IgD-negative memory B cell (primary cell): Measurements from ENCODE around the gene FFAR2. TPM values are rescaled to one million over a fixed set of nuclear protein-coding genes. Genes with fewer than 3 reads are reported as not detected.
"Not testable (repeated sequence)": the region's sequence is repeated elsewhere in the genome, so short reads cannot be mapped to it uniquely, and the experiment has no call there.

Experiments
- H3K27ac Mint-ChIP-seq, 3 donors: one replicate each; pipeline ENCODE4 v1.8.0; 2020 to 2022; ENCODE audit warnings: mild to moderate bottlenecking in 3 of 3, mixed read lengths in 3 of 3, moderate library complexity in 1 of 3
- H3K27me3 Mint-ChIP-seq: one replicate; pipeline ENCODE4 v1.8.0; 2021; ENCODE audit warnings: mixed read lengths
- H3K36me3 Mint-ChIP-seq: one replicate; pipeline ENCODE4 v1.8.0; 2020; ENCODE audit warnings: mild to moderate bottlenecking, mixed read lengths
- H3K4me1 Mint-ChIP-seq, 3 donors: one replicate each; pipeline ENCODE4 v1.8.0; 2020 to 2022; ENCODE audit warnings: mixed read lengths in 3 of 3, mild to moderate bottlenecking in 1 of 3
- H3K4me3 Mint-ChIP-seq, 4 donors: one replicate each; pipeline ENCODE4 v1.8.0; 2020 to 2022; ENCODE audit warnings: mild to moderate bottlenecking in 4 of 4, mixed read lengths in 4 of 4, moderate library complexity in 3 of 4
- H3K9me3 Mint-ChIP-seq, 3 donors: one replicate each; pipeline ENCODE4 v1.8.0; 2020 to 2021; ENCODE audit warnings: mixed read lengths in 3 of 3, mild to moderate bottlenecking in 1 of 3
- polyA plus RNA-seq: library from polyadenylated mRNA; unstranded; fragments of 300-500 nt; fragmentation: Illumina TruSeq; gene quantifications from one replicate; pipeline ENCODE4 v1.2.3, GENCODE V29; 2021

FFAR2 gene
- polyA plus RNA-seq, 1 donor from 2014 or later, result not detected

DNA sequence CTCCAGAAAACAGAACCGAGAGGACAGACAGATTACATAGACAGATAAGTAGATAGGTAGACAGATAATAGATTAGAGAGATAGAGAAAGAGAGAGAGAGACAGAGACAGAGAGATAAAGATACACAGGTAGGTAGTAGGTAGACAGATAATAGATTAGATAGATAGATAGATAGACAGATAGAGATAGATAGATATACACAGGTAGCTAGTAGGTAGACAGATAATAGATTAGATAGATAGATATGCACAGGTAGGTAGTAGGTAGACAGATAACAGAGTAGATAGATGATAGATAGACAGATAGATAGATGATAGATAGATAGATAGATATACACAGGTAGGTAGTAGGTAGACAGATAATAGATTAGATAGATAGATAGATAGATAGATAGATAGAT is 10.1 kb downstream of the FFAR2 start:
- H3K4me1 Mint-ChIP-seq, result peaks cover 48 to 58% (median 49%) of the 10 kb centered on the region in 3 donors
- H3K27ac Mint-ChIP-seq, result no peak overlapping the region
- H3K36me3 Mint-ChIP-seq, result no peaks in the 10 kb centered on the region
- H3K27me3 Mint-ChIP-seq, result peaks cover 1% of the 10 kb centered on the region
- no peaks in the 10 kb centered on the region for H3K9me3 Mint-ChIP-seq
- H3K4me3 Mint-ChIP-seq, result peak overlapping the region in 2 of 4 donors; percentile 84 to 87

DNA sequence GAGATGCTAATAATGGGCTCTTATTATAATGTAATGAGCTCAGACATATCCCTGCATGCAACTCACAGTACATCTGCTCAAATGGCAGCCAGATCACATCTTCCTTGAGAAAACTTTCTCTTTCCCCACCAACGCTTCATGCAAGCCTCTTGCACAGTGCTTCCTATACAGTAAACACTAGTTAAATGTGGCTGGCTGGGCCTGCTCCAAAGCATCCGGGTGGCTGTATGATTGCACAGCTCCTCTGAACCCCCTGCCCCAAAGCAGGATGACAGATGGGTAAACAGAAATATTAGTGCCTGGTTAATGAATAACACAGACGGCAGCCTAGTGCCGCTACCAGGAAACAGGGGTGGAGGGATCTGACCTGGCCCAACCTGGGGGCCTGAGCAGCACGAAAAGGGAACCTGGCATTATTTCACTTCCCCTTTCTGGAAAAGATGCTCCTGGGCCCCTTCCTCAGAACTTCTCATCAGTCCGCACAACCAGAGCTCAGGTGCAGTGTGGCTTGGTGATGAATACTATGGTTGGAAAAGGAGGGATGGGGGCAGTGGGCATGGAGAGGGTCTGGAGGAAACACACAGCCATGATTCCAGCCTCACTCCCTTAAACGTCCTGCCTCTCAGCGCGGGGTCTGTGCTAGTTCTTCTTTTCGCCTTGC is 10.8 kb downstream of the FFAR2 start:
- H3K9me3 Mint-ChIP-seq, result no peaks in the 10 kb centered on the region
- H3K4me3 Mint-ChIP-seq, result peak overlapping the region; percentile 29 to 87 (median 64)
- H3K4me1 Mint-ChIP-seq, result peaks cover 48 to 63% (median 54%) of the 10 kb centered on the region in 3 donors
- H3K36me3 Mint-ChIP-seq, result no peaks in the 10 kb centered on the region
- H3K27me3 Mint-ChIP-seq, result peaks cover 3% of the 10 kb centered on the region
- peak overlapping the region in 2 of 3 donors; percentile 44 to 64 for H3K27ac Mint-ChIP-seq

DNA sequence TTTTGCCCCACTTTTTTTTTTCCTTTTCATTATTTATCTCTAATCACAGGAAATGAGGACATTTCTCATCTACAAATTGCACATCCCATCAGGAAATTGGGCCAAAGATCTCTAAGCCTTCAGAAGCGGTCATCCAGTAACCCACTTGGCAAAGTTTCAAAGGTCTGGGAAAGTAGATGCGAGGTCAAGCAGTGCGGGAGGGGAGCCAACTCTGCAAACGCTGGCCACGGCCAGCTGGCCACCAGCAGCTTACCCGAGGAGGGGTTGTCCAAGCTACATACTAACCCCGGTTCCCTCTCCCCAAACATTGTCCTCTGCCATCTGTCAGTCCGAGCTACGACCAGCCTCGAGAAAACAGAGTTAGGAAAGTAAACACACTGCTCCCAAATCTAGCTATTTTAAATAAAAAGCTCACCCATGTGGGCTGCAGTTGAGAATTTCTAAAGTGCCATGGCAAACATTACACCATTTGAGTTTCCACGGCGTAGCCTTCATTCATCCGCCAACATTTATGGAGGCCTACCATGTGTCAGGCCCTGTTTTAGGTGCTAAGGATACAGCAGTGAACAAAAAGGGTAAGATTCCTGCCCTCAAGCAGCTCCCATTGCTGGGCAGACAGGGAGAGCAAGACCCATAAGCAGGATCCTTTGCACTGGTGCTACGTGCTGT is 11.5 kb downstream of the FFAR2 start:
- Mint-ChIP-seq H3K36me3 (no peaks in the 10 kb centered on the region), H3K27ac (peak overlapping the region in 2 of 3 donors; percentile 44 to 64), H3K4me3 (peak overlapping the region in 3 of 4 donors; percentile 31 to 84 (median 44)), H3K27me3 (peaks cover 3% of the 10 kb centered on the region), H3K4me1 (peaks cover 48 to 66% (median 55%) of the 10 kb centered on the region in 3 donors), H3K9me3 (no peaks in the 10 kb centered on the region)

DNA sequence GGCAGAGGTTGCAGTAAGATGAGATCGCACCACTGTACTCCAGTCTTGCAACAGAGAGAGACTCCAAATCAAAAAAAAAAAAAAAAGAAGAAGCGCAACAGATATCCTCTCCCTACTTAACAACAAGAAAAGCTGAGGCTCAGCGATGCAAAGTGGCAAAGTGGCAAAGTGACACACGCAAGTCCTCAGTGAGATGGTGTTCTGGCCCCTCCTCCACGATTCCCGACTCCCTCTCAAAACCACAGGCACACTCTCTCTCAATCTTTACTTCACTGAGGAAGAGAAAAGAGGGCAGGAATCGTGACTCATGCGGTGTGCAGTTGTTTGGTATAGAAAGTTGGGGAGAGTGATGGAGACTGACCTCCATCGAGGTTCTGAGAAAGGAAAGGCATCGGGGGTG is 12.6 kb downstream of the FFAR2 start:
- Mint-ChIP-seq H3K9me3 (no peaks in the 10 kb centered on the region), H3K27ac (peak overlapping the region in 1 of 3 donors; percentile 57), H3K27me3 (peaks cover 3% of the 10 kb centered on the region), H3K36me3 (no peaks in the 10 kb centered on the region), H3K4me1 (peaks cover 46 to 65% (median 55%) of the 10 kb centered on the region in 3 donors), H3K4me3 (peak overlapping the region; percentile 8 to 82 (median 48))

DNA sequence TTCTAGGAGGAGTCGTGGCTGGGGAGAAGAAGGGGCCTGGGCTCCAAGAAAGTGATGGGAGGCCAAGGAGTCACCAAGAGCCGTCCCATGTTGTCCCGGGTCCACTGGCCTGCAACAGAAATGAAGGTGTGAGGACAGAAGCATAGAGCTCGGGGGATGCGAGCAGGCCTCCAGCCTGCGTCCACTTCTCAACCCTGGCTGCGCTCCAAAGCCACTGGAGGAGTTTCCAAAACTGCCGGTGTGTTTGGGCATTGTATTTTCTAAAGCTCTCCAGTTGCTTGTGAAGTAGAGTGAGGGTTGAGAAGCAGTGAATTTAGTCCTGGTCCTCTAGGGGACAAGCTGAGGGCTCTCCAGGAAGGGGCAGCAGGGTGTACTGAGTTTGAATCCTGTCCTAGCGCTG is 13.0 kb downstream of the FFAR2 start:
- H3K4me1 Mint-ChIP-seq, result peaks cover 41 to 61% (median 51%) of the 10 kb centered on the region in 3 donors
- H3K9me3 Mint-ChIP-seq, result no peaks in the 10 kb centered on the region
- peaks cover 3% of the 10 kb centered on the region for H3K27me3 Mint-ChIP-seq
- H3K36me3 Mint-ChIP-seq, result no peaks in the 10 kb centered on the region
- H3K4me3 Mint-ChIP-seq, result peak overlapping the region in 2 of 4 donors; percentile 61 to 82
- H3K27ac Mint-ChIP-seq, result peak overlapping the region in 1 of 3 donors; percentile 57

DNA sequence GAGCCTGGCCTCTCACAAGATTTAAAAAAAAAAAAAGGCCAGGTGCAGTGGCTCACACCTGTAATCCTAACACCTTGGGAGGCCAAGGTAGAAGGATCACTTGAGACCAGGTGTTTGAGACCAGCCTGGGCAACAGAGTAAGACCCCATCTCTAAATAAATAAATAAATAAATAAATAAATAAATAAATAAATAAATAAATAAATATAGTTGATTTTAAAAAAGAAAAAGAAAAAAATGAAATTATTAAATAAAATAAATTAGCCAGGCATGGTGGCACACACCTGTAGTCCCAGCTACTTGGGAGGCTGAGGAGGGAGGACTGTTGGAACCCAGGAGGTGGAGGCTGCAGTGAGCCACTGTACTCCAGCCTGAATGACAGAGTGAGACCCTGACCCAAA is 13.7 kb downstream of the FFAR2 start:
- H3K36me3 Mint-ChIP-seq, H3K4me3 Mint-ChIP-seq, H3K27me3 Mint-ChIP-seq, H3K9me3 Mint-ChIP-seq, H3K27ac Mint-ChIP-seq: not testable (repeated sequence)
- H3K4me1 Mint-ChIP-seq, result peaks cover 40 to 59% (median 50%) of the 10 kb centered on the region in 3 donors

DNA sequence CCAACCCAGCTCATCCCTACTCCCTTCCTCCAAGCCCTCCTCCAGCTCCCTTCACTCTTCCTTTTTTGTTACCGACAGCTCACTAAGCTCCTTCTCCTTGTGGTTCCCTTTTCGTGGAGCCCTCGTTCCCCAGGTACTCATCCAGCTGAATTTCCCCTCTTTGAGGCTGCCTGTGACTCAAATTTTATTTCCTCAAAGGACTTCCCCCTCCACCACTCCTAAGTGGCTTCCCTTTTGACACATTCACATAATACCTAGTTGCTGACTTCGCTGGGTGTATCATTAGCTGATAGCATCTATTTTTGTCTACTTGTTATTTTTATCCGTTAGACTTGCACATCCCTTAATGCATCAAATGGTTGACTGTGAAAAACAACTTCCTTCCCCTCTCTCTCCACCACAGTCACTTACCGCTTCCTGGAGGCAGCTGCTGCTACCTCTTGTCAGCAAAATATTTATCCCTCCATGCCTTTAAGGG is 14.5 kb downstream of the FFAR2 start:
- Mint-ChIP-seq H3K27ac (peak overlapping the region; percentile 38 to 72 (median 46)), H3K4me1 (peaks cover 35 to 51% (median 43%) of the 10 kb centered on the region in 3 donors), H3K36me3 (no peaks in the 10 kb centered on the region), H3K27me3 (peaks cover 3% of the 10 kb centered on the region), H3K9me3 (no peaks in the 10 kb centered on the region), H3K4me3 (peak overlapping the region; percentile 30 to 85 (median 57))

DNA sequence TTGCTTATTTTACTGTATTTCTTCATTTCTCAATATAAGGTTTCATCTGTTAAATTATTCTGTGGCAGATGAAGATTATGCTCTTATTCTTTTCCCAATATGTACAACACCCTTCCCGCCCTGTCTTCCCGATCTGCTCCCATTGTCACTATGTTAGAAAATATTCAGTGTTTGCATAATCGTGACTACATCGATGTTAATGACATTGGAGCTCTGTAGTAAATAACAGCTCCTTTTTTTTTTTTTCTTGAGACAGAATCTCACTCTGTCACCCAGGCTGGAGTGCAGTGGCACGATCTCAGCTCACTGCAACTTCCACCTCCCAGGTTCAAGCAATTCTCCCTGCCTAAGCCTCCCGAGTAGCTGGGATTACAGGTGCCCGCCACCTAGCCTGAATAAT is 14.9 kb downstream of the FFAR2 start:
- H3K27me3 Mint-ChIP-seq, H3K36me3 Mint-ChIP-seq, H3K9me3 Mint-ChIP-seq: not testable (repeated sequence)
- H3K4me1 Mint-ChIP-seq, result peaks cover 31 to 47% (median 41%) of the 10 kb centered on the region in 3 donors
- H3K4me3 Mint-ChIP-seq, result peak overlapping the region in 3 of 4 donors; percentile 30 to 85 (median 59)
- peak overlapping the region; percentile 38 to 72 (median 46) for H3K27ac Mint-ChIP-seq

DNA sequence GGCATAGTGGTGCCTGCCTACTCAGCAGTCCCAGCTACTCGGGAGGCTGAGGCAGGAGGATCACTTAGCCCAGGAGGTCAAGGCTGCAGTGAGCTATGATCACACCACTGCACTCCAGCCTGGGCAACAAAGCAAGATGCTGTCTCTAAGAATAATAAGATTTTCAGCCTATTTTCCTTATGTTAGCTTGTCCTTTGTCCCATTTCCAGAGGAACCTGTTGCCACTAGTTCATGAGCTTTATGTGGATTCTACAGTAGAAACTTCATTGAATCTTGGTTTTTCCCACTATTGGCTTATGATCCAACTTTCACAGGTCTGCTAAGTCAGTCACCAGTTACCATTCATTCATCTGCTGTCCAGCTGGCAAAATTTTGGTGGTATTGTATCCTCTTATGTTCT is 18.2 kb downstream of the FFAR2 start:
- H3K27me3 Mint-ChIP-seq, result peaks cover 2% of the 10 kb centered on the region
- peaks cover 12 to 26% (median 18%) of the 10 kb centered on the region in 3 donors for H3K4me1 Mint-ChIP-seq
- H3K9me3 Mint-ChIP-seq, result no peaks in the 10 kb centered on the region
- no peak overlapping the region for H3K4me3 Mint-ChIP-seq
- no peaks in the 10 kb centered on the region for H3K36me3 Mint-ChIP-seq
- no peak overlapping the region for H3K27ac Mint-ChIP-seq

DNA sequence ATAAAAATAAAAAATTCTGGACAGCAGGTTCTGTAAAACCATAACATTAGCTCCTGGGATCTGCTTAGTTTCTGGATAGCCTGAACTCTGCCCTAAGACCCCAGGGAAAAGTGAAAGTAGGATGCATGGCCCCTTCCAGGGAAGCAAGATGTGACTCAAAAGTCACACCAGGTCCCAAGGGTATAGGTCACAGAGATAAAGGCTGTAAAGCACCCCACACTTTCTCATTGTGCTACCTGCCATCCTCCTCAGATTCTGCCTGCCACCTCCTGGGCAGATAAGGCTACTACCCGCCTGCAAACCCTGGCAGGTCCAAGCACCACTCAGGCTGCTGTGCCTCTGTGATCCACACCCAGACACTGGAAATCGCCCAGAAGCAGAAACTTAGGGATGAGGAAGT is 20.6 kb downstream of the FFAR2 start:
- H3K27ac Mint-ChIP-seq, result no peak overlapping the region
- peaks cover 4 to 12% (median 7%) of the 10 kb centered on the region in 3 donors for H3K4me1 Mint-ChIP-seq
- no peaks in the 10 kb centered on the region for H3K36me3 Mint-ChIP-seq
- no peaks in the 10 kb centered on the region for H3K9me3 Mint-ChIP-seq
- H3K4me3 Mint-ChIP-seq, result peak overlapping the region in 1 of 4 donors; percentile 47
- H3K27me3 Mint-ChIP-seq, result no peaks in the 10 kb centered on the region

DNA sequence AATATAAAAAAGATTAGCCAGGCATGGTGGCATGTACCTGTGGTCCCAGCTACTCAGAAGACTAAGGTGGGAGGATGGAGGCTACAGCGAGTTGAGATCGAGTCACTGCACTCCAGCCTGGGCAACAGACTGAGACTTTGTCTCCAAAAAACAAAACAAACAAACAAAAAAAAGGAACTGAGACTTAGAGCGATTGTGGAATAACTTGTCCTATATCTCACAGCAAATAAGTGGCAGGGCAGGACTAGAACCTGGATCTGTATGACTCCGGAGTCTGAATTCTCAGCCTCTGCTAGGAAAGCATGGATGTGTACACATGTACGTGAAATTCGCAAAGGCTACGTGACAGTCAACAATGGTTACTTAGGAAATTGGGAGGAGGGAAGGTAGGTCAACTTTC is 22.1 kb downstream of the FFAR2 start:
- H3K9me3 Mint-ChIP-seq, result no peaks in the 10 kb centered on the region
- no peak overlapping the region for H3K4me3 Mint-ChIP-seq
- H3K4me1 Mint-ChIP-seq, result peaks cover 4 to 9% (median 4%) of the 10 kb centered on the region in 3 donors
- no peaks in the 10 kb centered on the region for H3K27me3 Mint-ChIP-seq
- H3K27ac Mint-ChIP-seq, result no peak overlapping the region
- peaks cover 1% of the 10 kb centered on the region for H3K36me3 Mint-ChIP-seq

DNA sequence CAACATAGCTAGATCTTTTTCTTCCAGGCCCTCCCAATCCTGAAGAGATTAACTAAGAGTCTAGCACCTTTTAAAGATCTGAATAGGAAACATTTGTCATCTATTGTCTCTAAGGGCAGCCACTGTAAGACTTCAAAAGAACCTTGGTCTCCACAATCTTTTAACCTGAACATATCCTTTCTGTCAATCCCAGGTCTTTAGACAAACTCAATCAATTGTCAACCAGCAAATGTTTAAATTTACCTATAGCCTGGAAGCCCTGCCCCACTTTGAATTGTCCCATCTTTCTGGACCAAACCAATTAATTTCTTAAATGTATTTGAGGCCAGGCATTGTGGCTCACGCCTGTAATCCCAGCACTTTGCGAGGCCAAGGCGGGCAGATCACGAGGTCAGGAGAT is 23.0 kb downstream of the FFAR2 start:
- H3K4me1 Mint-ChIP-seq, H3K27me3 Mint-ChIP-seq, H3K27ac Mint-ChIP-seq, H3K9me3 Mint-ChIP-seq, H3K4me3 Mint-ChIP-seq, H3K36me3 Mint-ChIP-seq: not testable (repeated sequence)

DNA sequence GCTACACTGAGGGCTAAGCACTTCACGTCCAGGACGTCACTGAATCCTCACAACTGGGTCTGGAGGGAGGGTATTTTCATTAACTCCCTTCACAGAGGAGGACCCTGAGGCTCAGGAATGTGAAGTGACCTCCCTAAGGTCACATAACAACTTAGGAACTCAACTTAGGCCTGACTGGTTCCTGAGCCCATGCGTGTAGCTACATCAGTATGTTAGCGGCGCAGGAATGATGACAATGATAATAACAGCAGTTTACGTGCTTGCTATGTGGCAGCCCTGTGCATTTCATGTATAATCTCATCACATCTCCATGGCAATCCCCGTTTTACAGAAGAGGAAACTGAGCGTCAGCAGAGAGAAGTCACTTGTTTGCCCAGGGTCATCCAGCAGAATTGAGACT is 23.9 kb downstream of the FFAR2 start:
- peaks cover 4 to 7% (median 4%) of the 10 kb centered on the region in 3 donors for H3K4me1 Mint-ChIP-seq
- no peaks in the 10 kb centered on the region for H3K9me3 Mint-ChIP-seq
- H3K4me3 Mint-ChIP-seq, result no peak overlapping the region
- H3K27ac Mint-ChIP-seq, result no peak overlapping the region
- no peaks in the 10 kb centered on the region for H3K27me3 Mint-ChIP-seq
- H3K36me3 Mint-ChIP-seq, result peaks cover 1% of the 10 kb centered on the region

DNA sequence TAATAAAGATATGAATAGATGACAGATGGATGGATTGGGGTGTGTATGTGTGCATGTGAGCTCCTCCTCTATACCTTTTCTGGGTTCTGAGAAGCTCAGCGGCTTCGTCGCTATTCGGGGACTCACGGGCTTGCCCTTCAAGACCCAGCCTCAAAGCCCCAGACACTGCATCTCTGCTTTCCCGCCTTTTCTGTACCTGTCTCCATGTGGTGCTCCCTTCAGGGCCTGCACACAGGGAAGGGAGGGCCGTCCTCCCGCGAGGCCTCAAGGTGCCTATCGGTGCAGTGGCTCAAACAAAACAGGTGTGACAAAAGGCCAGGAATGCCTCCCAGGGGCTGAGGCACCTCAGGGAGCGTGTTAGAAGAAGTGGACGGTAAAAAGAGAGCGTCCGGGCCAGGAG is 26.0 kb downstream of the FFAR2 start:
- no peaks in the 10 kb centered on the region for H3K9me3 Mint-ChIP-seq
- no peak overlapping the region for H3K4me3 Mint-ChIP-seq
- peaks cover 0 to 3% (median 0%) of the 10 kb centered on the region in 3 donors for H3K4me1 Mint-ChIP-seq
- H3K27me3 Mint-ChIP-seq, result no peaks in the 10 kb centered on the region
- no peak overlapping the region for H3K27ac Mint-ChIP-seq
- peaks cover 1% of the 10 kb centered on the region for H3K36me3 Mint-ChIP-seq

DNA sequence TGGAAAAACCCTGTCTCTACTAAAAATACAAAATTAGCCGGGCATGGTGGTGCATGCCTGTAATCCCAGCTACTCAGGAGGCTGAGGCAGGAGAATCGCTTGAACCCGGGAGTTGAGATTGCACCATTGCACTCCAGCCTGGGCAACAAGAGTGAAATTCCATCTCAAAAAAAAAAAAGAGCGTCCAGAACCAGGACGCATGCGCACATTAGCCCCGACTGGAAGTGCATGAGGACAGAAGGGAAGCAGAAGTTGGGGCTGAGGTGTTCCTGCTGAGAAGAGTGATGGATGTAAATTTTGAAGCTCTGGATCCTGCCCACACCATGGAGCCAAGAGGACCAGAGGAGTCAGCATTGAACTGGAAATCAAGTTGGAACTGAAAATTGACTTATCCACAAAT is 26.5 kb downstream of the FFAR2 start:
- H3K4me1 Mint-ChIP-seq, H3K9me3 Mint-ChIP-seq: not testable (repeated sequence)

DNA sequence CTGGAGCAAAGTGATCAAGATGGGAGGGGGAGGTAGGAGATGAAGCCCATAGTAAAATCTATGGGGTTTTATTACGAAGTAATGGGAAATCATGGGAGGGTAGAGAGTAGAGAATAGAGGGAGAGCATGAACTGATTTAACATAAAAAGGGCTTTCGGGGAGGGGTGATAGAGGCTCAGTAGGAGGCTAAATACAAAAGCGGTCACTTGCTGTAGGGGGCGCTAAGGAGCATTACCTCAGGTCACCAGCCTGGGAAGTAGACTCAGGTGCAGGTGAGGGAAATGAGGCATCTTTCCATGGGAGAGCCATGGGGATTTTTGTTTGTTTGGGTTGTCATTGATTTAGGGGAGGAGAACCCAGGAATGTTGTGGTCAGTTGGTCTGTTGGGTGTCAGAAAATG is 28.1 kb downstream of the FFAR2 start:
- H3K36me3 Mint-ChIP-seq, result peaks cover 5% of the 10 kb centered on the region
- no peak overlapping the region for H3K27ac Mint-ChIP-seq
- H3K4me3 Mint-ChIP-seq, result no peak overlapping the region
- H3K4me1 Mint-ChIP-seq, result no peaks in the 10 kb centered on the region
- no peaks in the 10 kb centered on the region for H3K27me3 Mint-ChIP-seq
- no peaks in the 10 kb centered on the region for H3K9me3 Mint-ChIP-seq

More for the DNA sequence above, 26.5 kb downstream of the FFAR2 start:
- not testable (repeated sequence) for H3K4me3 Mint-ChIP-seq, H3K36me3 Mint-ChIP-seq, H3K27ac Mint-ChIP-seq, H3K27me3 Mint-ChIP-seq
